ENCODE data around the gene MAP3K21.

Gene MAP3K21

GRCh38 chr1:233327651-233328141, at the start of gene MAP3K21:
TSS of gene MAP3K21 (plus strand) at chr1:233327724. CDS start at chr1:233328029, 305 bp downstream.
- TF ChIP-seq CTCF (conservative IDR thresholded peaks at IDR 0.05; ENCODE audit: low read depth): no peak
- H3K27ac ChIP-seq: peak within 1 kb of the TSS; percentile 72
- ChIA-PET POLR2A (ENCODE audit: low non-redundant PET) (no interaction called here), CTCF (interaction anchor here (0.5 kb wide), 1 partner anchor 738 kb away, joined by 3 read pairs; no protein-coding TSS in a partner anchor)
- no peak for DNase-seq (ENCODE audit: low spot score)

DNA sequence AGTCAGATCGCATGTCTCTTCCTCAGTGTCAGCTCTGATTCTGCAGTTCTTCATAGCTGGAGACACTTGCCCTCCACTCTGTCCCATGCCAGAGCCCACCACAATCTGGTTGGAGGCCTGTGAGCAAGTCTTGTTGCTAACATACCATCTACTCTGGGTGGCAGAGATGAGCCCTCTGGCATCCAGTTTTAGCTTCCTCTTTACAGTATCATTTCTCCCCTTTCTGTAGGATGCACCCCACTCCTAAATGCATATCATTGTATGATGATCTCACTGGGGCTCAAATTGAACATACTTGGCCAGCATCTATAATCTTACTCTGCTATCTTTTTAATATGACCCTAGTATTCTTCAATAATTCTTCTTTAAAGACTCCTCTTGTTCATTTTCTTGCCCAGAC, 48.9 kb upstream of the MAP3K21 start:
- TF ChIP-seq CTCF (conservative IDR thresholded peaks at IDR 0.05; ENCODE audit: low read depth): no peak
- no peak overlapping the region for H3K27ac ChIP-seq
- POLR2A ChIA-PET (ENCODE audit: low non-redundant PET): no interaction called here

DNA sequence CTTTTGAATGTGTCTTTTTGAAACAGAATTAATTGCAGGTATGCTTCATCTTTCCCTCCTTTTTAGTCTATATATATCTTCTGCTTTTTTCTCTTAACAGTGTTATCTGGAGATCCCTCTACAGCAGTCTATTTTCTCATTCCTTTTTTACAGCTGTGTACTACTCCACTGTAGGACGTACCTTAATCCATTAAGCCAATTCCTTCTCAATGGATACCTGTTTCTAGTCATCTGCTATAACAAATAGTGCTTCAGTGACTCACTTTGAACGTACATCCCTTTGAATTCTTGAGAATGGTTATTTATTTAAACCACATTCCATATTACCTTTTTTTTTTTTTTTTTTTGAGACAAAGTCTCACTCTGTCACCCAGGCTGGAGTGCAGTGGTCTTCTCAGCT, 47.6 kb upstream of the MAP3K21 start:
- ChIA-PET POLR2A (ENCODE audit: low non-redundant PET) (no interaction called here), CTCF (no interaction called here)
- H3K27ac ChIP-seq: no peak overlapping the region
- DNase-seq (ENCODE audit: low spot score): no peak
- TF ChIP-seq CTCF (conservative IDR thresholded peaks at IDR 0.05; ENCODE audit: low read depth): no peak

More for the DNA sequence above, 48.9 kb upstream of the MAP3K21 start:
- DNase-seq (ENCODE audit: low spot score): no peak
- CTCF ChIA-PET: interaction anchor here (0.6 kb wide), 2 partner anchors 975 to 1566 kb away, joined by 3 to 10 read pairs; no protein-coding TSS in a partner anchor

DNA sequence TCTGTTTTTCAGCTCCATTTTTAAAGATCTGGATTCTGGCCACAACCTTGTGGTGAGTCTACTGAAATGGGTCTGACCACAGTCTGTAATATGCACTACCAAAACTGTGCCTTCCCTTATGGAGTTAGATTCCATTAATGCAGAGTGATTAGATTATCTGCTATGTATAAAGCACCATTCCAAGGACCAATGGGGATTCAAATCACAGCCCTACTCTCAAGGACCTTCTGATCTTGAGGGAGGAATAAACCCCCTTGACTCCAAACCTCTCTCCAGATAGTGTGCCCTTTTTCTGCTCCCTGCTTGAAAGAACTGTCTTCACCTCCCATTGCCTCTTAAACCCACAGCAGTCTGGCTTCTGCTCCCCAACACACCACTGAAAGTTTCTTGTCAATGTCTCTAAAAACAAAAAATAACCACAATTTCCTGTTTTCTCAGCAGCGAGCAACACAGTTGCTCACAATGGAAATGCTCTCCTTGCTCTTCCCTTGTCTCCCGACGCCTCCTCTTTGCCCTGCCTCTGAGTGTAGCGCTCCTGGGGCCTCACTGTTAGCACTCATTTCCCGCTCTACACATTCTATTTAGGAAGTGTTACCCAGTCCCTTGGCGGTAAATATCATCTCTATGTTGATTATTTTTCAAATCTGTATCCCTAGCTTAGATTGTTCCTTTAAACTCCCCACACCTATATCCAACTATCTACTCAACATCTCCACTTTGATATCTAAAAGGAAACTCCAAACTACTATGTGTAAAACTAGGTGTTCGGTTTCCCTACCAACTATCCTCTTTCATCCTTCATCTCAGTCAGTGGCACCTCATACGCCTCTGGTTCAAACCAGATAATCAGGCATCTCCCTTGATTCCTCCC, 45.6 kb upstream of the MAP3K21 start:
- no peak overlapping the region for H3K27ac ChIP-seq
- ChIA-PET POLR2A (ENCODE audit: low non-redundant PET) (no interaction called here), CTCF (no interaction called here)
- no peak for DNase-seq (ENCODE audit: low spot score)
- no peak for TF ChIP-seq CTCF (conservative IDR thresholded peaks at IDR 0.05; ENCODE audit: low read depth)

GRCh38 chr1:233282582-233282886, 45.0 kb upstream of the MAP3K21 start:
- ChIA-PET POLR2A (ENCODE audit: low non-redundant PET) (no interaction called here), CTCF (no interaction called here)
- no peak for DNase-seq (ENCODE audit: low spot score)
- H3K27ac ChIP-seq: no peak overlapping the region
- no peak for TF ChIP-seq CTCF (conservative IDR thresholded peaks at IDR 0.05; ENCODE audit: low read depth)

DNA sequence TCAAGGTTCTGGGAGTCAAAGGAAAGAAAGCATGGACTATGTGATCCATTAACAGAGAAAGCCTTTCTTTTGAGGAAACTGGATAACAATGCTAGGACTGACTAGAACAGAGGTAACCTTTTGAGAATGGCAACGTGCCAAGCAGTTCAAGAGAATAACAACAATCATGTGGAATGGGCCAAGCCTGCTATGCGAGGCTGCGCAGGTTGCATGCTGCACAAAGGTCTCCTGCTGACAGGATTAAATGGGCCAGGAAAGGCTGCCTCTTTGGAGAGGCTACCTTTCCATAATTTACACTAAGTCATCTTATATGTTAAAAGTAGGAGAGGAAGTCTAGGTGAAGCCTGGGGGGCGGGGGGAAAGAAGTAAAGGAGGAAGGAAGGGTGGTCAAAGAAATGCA, 37.8 kb upstream of the MAP3K21 start:
- H3K27ac ChIP-seq: no peak overlapping the region
- POLR2A ChIA-PET (ENCODE audit: low non-redundant PET): no interaction called here

More for the DNA sequence above, 37.8 kb upstream of the MAP3K21 start:
- no peak for DNase-seq (ENCODE audit: low spot score)
- TF ChIP-seq CTCF (conservative IDR thresholded peaks at IDR 0.05; ENCODE audit: low read depth): no peak
- CTCF ChIA-PET: no interaction called here
